Measurements from ENCODE around the gene WDR45.

The WDR45 gene

DNA sequence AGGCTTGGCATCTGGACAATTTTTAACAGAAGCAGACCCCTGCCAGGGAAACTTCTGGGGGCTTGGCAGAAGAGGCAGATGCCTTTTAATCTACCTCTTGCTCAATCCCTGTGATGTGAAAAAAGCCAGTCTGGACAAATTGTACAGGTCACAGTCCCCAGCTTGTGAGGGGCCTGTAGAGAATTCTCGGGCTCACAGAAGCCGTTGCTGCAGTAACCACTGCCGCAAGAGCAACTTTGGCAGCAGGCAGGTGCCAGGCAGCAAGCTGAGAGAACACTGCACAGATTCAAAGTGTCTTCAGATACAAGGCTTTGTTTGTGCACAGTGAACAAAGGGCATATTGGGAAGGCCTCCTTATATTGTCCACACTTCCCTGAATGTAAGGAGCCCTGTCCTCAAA, 32.1 kb upstream of the WDR45 start:
- Histone ChIP-seq H3K4me1 (no peaks in the 10 kb centered on the region), H4K20me1 (peaks cover 0 to 10% (median 0%) of the 10 kb centered on the region in 11 experiments; a peak in 5 of 22 replicates), H3K4me3 (no peak overlapping the region), H3K4me2 (no peak overlapping the region), H3K9me3 (replicated peaks in 1 of 11) (no peaks in the 10 kb centered on the region), H3K9ac (no peak overlapping the region), H3K27me3 (peaks cover 24 to 52% (median 43%) of the 10 kb centered on the region in 11 experiments), H3K27ac (no peak overlapping the region), H3K36me3 (peaks cover 35 to 70% (median 54%) of the 10 kb centered on the region in 11 experiments)
- TF ChIP-seq Cebpa-rat (IDR thresholded peaks at IDR 0.05), result no peak

DNA sequence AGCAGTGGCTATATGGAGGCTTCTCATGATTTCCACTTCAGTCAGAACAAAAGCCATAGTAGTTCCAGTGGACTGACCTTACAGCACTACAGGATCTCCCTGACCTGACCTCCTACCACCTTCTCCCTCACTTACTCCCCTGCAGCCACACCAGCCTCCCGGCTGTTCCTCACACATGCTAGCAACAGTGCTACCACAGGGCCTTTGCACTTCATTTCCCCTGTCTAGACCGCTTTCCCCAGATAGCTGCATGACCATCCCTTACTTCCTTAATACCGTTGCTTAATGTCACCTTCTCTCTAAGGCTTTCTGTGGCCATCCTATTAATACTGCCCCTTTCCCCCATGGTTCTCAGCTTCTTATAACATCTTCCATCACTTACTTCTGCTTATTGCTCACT, 30.7 kb upstream of the WDR45 start:
- Histone ChIP-seq H3K4me1 (no peaks in the 10 kb centered on the region), H4K20me1 (peaks cover 0 to 10% (median 0%) of the 10 kb centered on the region in 11 experiments; a peak in 6 of 22 replicates), H3K4me3 (no peak overlapping the region), H3K4me2 (no peak overlapping the region), H3K9ac (no peak overlapping the region), H3K27me3 (peaks cover 24 to 63% (median 43%) of the 10 kb centered on the region in 11 experiments), H3K9me3 (replicated peaks in 1 of 11) (no peaks in the 10 kb centered on the region), H3K27ac (no peak overlapping the region), H3K36me3 (peaks cover 23 to 63% (median 40%) of the 10 kb centered on the region in 11 experiments)
- TF ChIP-seq Cebpa-rat (IDR thresholded peaks at IDR 0.05), result no peak

DNA sequence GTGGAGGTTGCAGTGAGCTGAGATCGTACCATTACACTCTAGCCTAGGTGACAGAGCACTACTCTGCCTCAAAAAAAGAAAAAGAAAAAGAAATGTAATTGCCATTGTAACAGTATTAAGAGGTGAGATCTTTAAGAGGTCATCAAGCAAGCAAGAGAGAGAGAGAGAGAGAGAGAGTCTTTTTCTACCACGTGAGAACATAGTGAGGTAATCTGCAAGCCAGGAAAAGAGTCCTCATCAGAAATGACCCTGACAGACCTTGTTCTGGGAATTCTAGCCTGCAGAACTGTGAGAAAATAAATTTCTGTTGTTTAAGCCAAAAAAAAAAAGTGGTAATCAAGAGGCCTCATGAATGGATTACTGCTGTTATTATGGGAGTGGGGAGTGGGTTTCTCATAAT, 29.0 kb upstream of the WDR45 start:
- Histone ChIP-seq H3K27ac (no peak overlapping the region), H3K9me3 (replicated peaks in 1 of 11) (no peaks in the 10 kb centered on the region), H3K4me1 (no peaks in the 10 kb centered on the region), H4K20me1 (peaks cover 0 to 10% (median 0%) of the 10 kb centered on the region in 11 experiments; a peak in 6 of 22 replicates), H3K4me3 (no peak overlapping the region), H3K4me2 (no peak overlapping the region), H3K9ac (no peak overlapping the region), H3K27me3 (peaks cover 21 to 64% (median 38%) of the 10 kb centered on the region in 11 experiments), H3K36me3 (peaks cover 22 to 46% (median 29%) of the 10 kb centered on the region in 11 experiments)
- no peak for TF ChIP-seq Cebpa-rat (IDR thresholded peaks at IDR 0.05)

DNA sequence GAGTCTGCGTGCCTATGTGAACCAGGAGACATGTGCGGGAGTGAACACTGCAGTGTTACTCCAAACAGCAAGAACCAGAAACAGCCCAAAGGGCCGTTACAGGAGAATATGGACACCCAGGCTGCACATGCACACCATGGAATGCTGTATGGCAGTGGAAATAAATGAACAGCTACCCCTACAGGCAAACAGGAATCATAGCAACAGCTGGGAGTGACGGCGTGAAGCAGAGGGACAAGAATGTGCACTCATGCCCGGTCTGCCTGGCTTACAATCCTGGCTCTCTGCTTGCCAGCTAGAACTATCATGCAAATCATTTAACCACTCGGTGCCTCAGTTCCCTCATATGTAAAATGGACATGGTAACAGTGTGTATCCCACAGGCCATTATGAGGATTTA, 27.2 kb upstream of the WDR45 start:
- no peak overlapping the region for H3K27ac ChIP-seq
- peaks cover 5 to 47% (median 24%) of the 10 kb centered on the region in 11 experiments; a peak in 21 of 22 replicates for H3K27me3 ChIP-seq
- no peak overlapping the region for H3K9ac ChIP-seq
- H3K9me3 ChIP-seq (replicated peaks in 1 of 11), result no peaks in the 10 kb centered on the region
- H4K20me1 ChIP-seq, result peaks cover 0 to 5% (median 0%) of the 10 kb centered on the region in 11 experiments; a peak in 4 of 22 replicates
- H3K4me2 ChIP-seq, result no peak overlapping the region
- H3K4me3 ChIP-seq, result no peak overlapping the region
- TF ChIP-seq Cebpa-rat (IDR thresholded peaks at IDR 0.05), result no peak
- peaks cover 0 to 1% (median 0%) of the 10 kb centered on the region in 10 experiments; a peak in 3 of 20 replicates for H3K4me1 ChIP-seq
- H3K36me3 ChIP-seq, result peaks cover 8 to 33% (median 12%) of the 10 kb centered on the region in 11 experiments; a peak in 18 of 22 replicates

DNA sequence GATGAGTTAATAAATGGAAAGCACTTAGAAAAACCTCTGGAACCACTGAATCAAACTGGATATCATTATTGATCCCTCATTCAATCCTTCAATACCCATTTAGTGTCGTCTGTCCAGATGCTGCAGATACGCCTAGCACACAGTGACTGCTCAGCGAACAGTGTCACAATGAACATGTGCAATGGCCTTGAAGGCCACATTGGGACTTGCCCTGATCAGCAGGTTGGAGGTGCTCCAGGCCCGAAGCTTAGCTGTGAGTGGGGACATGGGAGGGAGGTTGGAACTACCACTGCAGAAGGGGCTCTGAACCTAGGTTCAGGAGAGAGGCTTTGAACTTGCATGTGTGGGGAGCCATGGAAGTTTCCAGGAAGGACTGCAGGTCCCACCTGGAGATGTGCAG, 26.6 kb upstream of the WDR45 start:
- H3K36me3 ChIP-seq, result peaks cover 3 to 26% (median 9%) of the 10 kb centered on the region in 11 experiments; a peak in 13 of 22 replicates
- H3K27me3 ChIP-seq, result peaks cover 0 to 42% (median 20%) of the 10 kb centered on the region in 11 experiments; a peak in 14 of 22 replicates
- peaks cover 0 to 7% (median 0%) of the 10 kb centered on the region in 10 experiments; a peak in 4 of 20 replicates for H3K4me1 ChIP-seq
- no peak overlapping the region for H3K4me2 ChIP-seq
- no peak for TF ChIP-seq Cebpa-rat (IDR thresholded peaks at IDR 0.05)
- no peak overlapping the region for H3K27ac ChIP-seq
- H3K4me3 ChIP-seq, result no peak overlapping the region
- peaks cover 0 to 5% (median 0%) of the 10 kb centered on the region in 11 experiments; a peak in 3 of 22 replicates for H4K20me1 ChIP-seq
- H3K9ac ChIP-seq, result no peak overlapping the region
- peaks cover 0 to 1% (median 0%) of the 10 kb centered on the region in 11 experiments; a peak in 1 of 22 replicates for H3K9me3 ChIP-seq (replicated peaks in 1 of 11)

DNA sequence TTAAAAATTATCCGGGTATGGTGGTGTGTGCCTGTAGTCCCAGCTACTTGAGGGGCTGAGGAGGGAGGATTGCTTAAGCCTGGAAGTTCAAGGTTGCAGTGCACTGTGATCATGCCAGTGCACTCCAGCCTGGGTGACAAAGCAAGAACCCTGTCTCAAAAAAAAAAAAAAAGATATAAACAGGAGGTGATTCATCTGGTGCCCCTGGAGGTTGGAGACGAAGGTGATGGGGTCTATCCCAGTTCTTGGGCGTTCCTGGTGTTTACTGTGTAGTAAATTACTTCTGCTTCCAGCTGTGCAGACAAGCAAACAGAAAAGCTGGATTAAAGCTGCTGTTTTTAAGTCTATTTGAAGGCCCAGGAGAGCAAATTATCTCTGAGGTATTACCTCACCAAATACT, 23.9 kb upstream of the WDR45 start:
- Histone ChIP-seq H3K4me1 (peaks cover 0 to 14% (median 4%) of the 10 kb centered on the region in 10 experiments; a peak in 11 of 20 replicates), H3K27me3 (peaks cover 0 to 28% (median 9%) of the 10 kb centered on the region in 11 experiments; a peak in 8 of 22 replicates), H3K9me3 (replicated peaks in 1 of 11) (peaks cover 0 to 5% (median 0%) of the 10 kb centered on the region in 11 experiments; a peak in 2 of 22 replicates), H3K27ac (no peak overlapping the region), H4K20me1 (no peaks in the 10 kb centered on the region; a peak in 3 of 22 replicates), H3K4me2 (no peak overlapping the region), H3K9ac (no peak overlapping the region), H3K4me3 (no peak overlapping the region), H3K36me3 (peaks cover 0 to 14% (median 0%) of the 10 kb centered on the region in 11 experiments; a peak in 2 of 22 replicates)
- TF ChIP-seq Cebpa-rat (IDR thresholded peaks at IDR 0.05), result no peak

DNA sequence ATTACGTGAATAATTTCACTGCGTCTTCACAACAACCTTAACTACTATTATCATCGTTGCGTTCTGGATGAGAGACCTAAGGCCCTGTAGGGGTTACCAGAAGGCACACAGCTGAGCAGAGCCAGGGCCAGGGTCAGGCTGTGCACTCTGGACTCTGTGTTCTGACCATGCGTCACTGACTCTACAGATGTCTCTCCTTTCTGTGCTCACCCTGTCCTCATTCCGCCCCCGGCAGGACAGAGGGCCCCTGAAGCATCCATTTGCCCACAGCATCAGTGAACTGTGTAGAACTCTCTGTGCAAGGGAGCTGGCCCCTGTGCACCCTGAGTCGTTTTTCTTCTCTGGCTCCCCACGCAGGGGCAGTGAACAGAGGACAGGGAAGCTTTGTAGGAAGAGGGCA, 22.5 kb upstream of the WDR45 start:
- TF ChIP-seq Cebpa-rat (IDR thresholded peaks at IDR 0.05), result no peak
- peak overlapping the region in 1 of 11 experiments; percentile 79; a peak in 3 of 22 replicates for H3K9ac ChIP-seq
- H3K27me3 ChIP-seq, result peaks cover 0 to 28% (median 7%) of the 10 kb centered on the region in 11 experiments; a peak in 7 of 22 replicates
- H3K4me3 ChIP-seq, result no peak overlapping the region; a peak in 1 of 20 replicates
- no peaks in the 10 kb centered on the region; a peak in 3 of 22 replicates for H4K20me1 ChIP-seq
- peaks cover 0 to 5% (median 0%) of the 10 kb centered on the region in 11 experiments; a peak in 2 of 22 replicates for H3K9me3 ChIP-seq (replicated peaks in 1 of 11)
- 0 out of 22 replicates have a peak overlapping the region, but pooled peaks of 6 of the 11 experiments have one; percentile 72 to 83 (median 78) for H3K4me2 ChIP-seq
- H3K27ac ChIP-seq, result no peak overlapping the region
- peaks cover 0 to 14% (median 0%) of the 10 kb centered on the region in 11 experiments; a peak in 2 of 22 replicates for H3K36me3 ChIP-seq
- peaks cover 0 to 14% (median 4%) of the 10 kb centered on the region in 10 experiments; a peak in 11 of 20 replicates for H3K4me1 ChIP-seq

DNA sequence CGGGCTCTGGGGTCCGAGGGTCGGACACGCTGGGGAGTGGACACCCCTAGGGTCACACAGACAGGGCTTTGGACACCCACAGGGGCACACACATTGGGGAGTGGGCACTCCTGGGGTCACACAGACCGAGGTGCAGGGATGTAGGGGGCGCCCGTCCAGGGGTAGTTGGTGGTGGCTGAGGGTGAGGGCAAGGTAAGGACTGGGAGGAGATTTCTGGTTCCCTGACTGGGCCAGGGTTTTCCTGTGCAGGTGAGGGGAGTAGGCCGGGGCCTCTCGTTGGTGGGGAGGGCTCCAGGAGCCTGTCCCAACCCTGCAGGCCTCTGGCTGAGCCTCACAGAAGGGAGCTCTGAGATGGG, 21.9 kb upstream of the WDR45 start:
- Histone ChIP-seq H3K4me1 (peaks cover 0 to 14% (median 4%) of the 10 kb centered on the region in 10 experiments; a peak in 11 of 20 replicates), H3K9ac (peak overlapping the region; percentile 57 to 80 (median 75); a peak in 21 of 22 replicates), H3K27me3 (peaks cover 0 to 27% (median 10%) of the 10 kb centered on the region in 11 experiments; a peak in 8 of 22 replicates), H3K4me3 (peak overlapping the region; percentile 51 to 75 (median 64)), H3K27ac (peak overlapping the region in 8 of 11 experiments; percentile 57 to 77 (median 70); a peak in 16 of 22 replicates), H3K36me3 (peaks cover 0 to 14% (median 0%) of the 10 kb centered on the region in 11 experiments; a peak in 2 of 22 replicates), H3K9me3 (replicated peaks in 1 of 11) (peaks cover 0 to 5% (median 0%) of the 10 kb centered on the region in 11 experiments; a peak in 2 of 22 replicates), H4K20me1 (no peaks in the 10 kb centered on the region; a peak in 3 of 22 replicates), H3K4me2 (peak overlapping the region; percentile 72 to 83 (median 78))
- TF ChIP-seq Cebpa-rat (IDR thresholded peaks at IDR 0.05), result no peak
